ENCODE data around the gene CATSPERD.

DNA sequence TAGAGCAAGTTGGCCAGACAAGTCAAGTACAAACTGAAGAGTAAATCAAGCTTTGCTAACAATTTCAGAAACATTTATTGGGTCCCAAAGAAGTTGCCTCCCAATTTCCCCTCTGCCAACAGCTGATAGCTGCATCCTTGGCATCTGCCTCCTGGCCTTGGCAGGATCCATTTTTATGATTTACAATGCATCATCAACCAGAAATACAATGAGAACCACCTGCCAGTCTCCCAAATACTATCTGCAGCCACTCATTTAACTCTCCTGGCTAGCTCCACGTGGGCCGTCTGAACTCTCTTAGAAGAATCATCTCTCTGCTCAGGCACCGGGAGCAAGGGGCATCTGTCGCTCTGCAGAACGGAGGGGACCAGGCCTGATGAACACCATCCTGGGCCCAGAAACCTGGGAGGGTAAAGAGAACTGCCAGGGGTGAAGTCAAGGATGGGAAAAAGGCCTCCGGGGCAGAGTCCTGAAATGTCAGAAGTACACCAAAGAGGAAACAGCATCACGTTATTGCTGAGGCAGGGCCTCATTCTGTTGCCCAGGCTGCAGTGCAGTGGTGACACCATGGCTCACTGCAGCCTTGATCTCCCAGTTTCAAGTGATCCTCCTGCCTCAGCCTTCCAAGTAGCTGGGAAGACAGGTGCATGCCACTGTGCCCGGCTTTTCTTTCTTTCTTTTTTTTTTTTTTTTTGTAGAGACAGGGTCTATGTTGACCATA, 3.1 kb upstream of the CATSPERD start:
- TF ChIP-seq, protein P1, sequence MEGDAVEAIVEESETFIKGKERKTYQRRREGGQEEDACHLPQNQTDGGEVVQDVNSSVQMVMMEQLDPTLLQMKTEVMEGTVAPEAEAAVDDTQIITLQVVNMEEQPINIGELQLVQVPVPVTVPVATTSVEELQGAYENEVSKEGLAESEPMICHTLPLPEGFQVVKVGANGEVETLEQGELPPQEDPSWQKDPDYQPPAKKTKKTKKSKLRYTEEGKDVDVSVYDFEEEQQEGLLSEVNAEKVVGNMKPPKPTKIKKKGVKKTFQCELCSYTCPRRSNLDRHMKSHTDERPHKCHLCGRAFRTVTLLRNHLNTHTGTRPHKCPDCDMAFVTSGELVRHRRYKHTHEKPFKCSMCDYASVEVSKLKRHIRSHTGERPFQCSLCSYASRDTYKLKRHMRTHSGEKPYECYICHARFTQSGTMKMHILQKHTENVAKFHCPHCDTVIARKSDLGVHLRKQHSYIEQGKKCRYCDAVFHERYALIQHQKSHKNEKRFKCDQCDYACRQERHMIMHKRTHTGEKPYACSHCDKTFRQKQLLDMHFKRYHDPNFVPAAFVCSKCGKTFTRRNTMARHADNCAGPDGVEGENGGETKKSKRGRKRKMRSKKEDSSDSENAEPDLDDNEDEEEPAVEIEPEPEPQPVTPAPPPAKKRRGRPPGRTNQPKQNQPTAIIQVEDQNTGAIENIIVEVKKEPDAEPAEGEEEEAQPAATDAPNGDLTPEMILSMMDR (IDR thresholded peaks at IDR 0.05) = no peak
- no peak for TF ChIP-seq POLR2A (IDR thresholded peaks at IDR 0.05; ENCODE audit: low read length)
- TF ChIP-seq SMC3 (IDR thresholded peaks at IDR 0.05) = no peak
- TF ChIP-seq, protein P2, sequence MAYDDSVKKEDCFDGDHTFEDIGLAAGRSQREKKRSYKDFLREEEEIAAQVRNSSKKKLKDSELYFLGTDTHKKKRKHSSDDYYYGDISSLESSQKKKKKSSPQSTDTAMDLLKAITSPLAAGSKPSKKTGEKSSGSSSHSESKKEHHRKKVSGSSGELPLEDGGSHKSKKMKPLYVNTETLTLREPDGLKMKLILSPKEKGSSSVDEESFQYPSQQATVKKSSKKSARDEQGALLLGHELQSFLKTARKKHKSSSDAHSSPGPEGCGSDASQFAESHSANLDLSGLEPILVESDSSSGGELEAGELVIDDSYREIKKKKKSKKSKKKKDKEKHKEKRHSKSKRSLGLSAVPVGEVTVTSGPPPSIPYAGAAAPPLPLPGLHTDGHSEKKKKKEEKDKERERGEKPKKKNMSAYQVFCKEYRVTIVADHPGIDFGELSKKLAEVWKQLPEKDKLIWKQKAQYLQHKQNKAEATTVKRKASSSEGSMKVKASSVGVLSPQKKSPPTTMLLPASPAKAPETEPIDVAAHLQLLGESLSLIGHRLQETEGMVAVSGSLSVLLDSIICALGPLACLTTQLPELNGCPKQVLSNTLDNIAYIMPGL (CRISPR knock-in tag; IDR thresholded peaks at IDR 0.05; ENCODE audit: borderline replicate concordance) = no peak
- no peak for TF ChIP-seq RAD21 (conservative IDR thresholded peaks at IDR 0.05 in 1 of 2, IDR thresholded peaks at IDR 0.05 in 1 of 2)
- TF ChIP-seq FOSL2 (IDR thresholded peaks at IDR 0.05) = no peak
- TF ChIP-seq FOSL2 (CRISPR knock-in tag; IDR thresholded peaks at IDR 0.05) = no peak
- TF ChIP-seq MYC (IDR thresholded peaks at IDR 0.05; ENCODE audit: borderline replicate concordance, low read length) = no peak
- TF ChIP-seq ZSCAN20 (CRISPR knock-in tag; IDR thresholded peaks at IDR 0.05) = no peak
- no peak for TF ChIP-seq MAFK (IDR thresholded peaks at IDR 0.05; ENCODE audit: partially characterized antibody)
- TF ChIP-seq, protein P3, sequence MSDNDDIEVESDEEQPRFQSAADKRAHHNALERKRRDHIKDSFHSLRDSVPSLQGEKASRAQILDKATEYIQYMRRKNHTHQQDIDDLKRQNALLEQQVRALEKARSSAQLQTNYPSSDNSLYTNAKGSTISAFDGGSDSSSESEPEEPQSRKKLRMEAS (IDR thresholded peaks at IDR 0.05) = no peak
- no peak for TF ChIP-seq RCOR1 (IDR thresholded peaks at IDR 0.05; ENCODE audit: low read depth, low read length)

Measured in A549 (cell line).